Pulmonary artery endothelial cell (primary cell): ENCODE results near the gene ZSWIM6. TPM values are rescaled to one million over a fixed set of nuclear protein-coding genes. Genes with fewer than 3 reads are reported as not detected.

Experiments
- DNase-seq: peaks from one replicate; pipeline ENCODE4 v3.0.0-alpha.2; 2011; ENCODE audit warnings: low read depth, low spot score
- total RNA-seq: library from RNA; depleted of rRNA; stranded (reverse); fragments of >200 nt; gene quantifications from 2 replicates; pipeline ENCODE4 v1.2.3, GENCODE V29; 2014

Gene ZSWIM6
- total RNA-seq, 1 donor from 2014 or later: 25.5 TPM

GRCh38 chr5:61438298-61438970 lies 106.4 kb downstream of the ZSWIM6 start:
- no peak for DNase-seq

GRCh38 chr5:61440086-61440485 lies 108.0 kb downstream of the ZSWIM6 start:
- no peak for DNase-seq

- DNase-seq: no peak
Observed at GRCh38 chr5:61440596-61440995, 108.5 kb downstream of the ZSWIM6 start.

- no peak for DNase-seq
Observed at GRCh38 chr5:61441742-61442141, 109.7 kb downstream of the ZSWIM6 start.

GRCh38 chr5:61447780-61448495 lies 115.9 kb downstream of the ZSWIM6 start:
- DNase-seq: no peak

GRCh38 chr5:61449804-61450492 lies 117.9 kb downstream of the ZSWIM6 start:
- DNase-seq: peak; percentile 50

GRCh38 chr5:61450493-61451279 lies 118.6 kb downstream of the ZSWIM6 start:
- peak; percentile 51 for DNase-seq

GRCh38 chr5:61455179-61456006 lies 123.3 kb downstream of the ZSWIM6 start:
- DNase-seq: no peak

GRCh38 chr5:61460471-61460870 lies 128.4 kb downstream of the ZSWIM6 start:
- DNase-seq: no peak

- DNase-seq: no peak
Observed at GRCh38 chr5:61461417-61461816, 129.4 kb downstream of the ZSWIM6 start.

- DNase-seq: no peak
Observed at GRCh38 chr5:61461926-61462325, 129.9 kb downstream of the ZSWIM6 start.

GRCh38 chr5:61463596-61463995 lies 131.5 kb downstream of the ZSWIM6 start:
- no peak for DNase-seq

GRCh38 chr5:61464512-61464911 lies 132.5 kb downstream of the ZSWIM6 start:
- no peak for DNase-seq

GRCh38 chr5:61465066-61465465 lies 133.0 kb downstream of the ZSWIM6 start:
- DNase-seq: no peak

GRCh38 chr5:61465496-61465895 lies 133.4 kb downstream of the ZSWIM6 start:
- no peak for DNase-seq

GRCh38 chr5:61466017-61466416 lies 134.0 kb downstream of the ZSWIM6 start:
- no peak for DNase-seq

GRCh38 chr5:61467766-61468482 lies 135.9 kb downstream of the ZSWIM6 start:
- no peak for DNase-seq

GRCh38 chr5:61468483-61468865 lies 136.4 kb downstream of the ZSWIM6 start:
- no peak for DNase-seq

- no peak for DNase-seq
Observed at GRCh38 chr5:61471352-61471751, 139.3 kb downstream of the ZSWIM6 start.
